NCI-H69 (cell line): Measurements from ENCODE around the gene TMPRSS9.

Experiments used
- DNase-seq: peaks from one replicate; lab custom pipeline; 2025; lab: John Stamatoyannopoulos, UW

Gene TMPRSS9

DNA sequence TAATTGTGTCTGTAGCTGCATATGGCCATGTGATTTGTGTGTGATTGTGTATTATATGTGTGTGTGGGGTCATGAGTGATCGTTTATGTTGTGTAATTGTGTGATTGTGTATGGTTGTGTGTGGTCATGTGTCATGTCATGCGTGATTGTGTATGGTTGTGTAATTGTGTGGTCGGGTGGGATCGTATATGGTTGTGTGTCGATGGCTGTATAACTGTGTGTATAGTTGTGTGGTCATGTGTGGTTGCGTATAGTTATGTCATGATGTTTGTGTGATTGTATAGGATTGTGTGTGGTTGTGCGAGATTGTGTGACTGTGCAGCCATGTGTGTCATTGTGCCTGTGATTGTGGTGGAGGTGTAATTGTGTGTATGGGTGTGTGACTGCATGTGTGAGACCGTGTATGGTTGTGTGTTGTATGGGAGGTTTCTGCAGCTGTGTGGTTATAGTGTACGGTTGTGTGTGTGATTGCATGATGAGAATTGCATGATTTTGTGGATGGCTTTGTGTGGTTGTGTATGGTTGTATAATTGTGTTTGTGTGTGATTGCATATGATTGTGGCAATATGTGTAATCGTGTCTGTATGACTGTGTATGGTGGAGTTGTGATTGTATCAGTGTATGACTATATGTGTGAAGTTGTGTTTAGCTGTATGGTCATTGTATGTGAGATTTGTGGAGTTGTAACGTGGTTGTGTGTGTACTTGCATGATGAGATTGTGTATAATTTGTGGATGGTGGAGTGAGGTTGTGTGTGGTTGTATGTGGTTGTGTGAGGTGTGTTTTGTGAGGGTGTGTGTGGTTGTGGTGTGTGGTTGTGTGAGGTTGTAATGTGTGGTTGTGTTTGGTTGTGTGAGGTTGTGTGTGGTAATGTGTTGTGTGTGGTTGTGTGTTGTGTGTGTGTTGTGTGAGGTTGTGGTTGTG lies 2.2 kb downstream of the TMPRSS9 start:
- no peak for DNase-seq

DNA sequence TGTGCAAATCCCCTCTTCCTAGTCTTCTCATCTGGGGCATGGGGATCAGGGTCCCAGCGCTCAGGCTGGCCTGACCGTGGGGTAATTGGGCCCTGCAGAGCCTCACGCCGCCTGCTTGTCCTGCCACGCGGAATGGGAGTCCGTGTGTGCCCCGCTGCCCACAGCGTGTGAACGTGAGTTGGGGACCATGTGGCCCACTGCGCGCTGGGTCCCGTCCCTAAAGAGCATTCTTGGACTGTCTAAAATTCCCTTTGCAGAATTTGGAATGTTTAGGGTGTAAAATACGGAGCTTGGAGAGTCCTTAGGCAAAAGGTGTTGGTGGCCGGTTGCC lies 2.9 kb downstream of the TMPRSS9 start:
- no peak for DNase-seq

DNA sequence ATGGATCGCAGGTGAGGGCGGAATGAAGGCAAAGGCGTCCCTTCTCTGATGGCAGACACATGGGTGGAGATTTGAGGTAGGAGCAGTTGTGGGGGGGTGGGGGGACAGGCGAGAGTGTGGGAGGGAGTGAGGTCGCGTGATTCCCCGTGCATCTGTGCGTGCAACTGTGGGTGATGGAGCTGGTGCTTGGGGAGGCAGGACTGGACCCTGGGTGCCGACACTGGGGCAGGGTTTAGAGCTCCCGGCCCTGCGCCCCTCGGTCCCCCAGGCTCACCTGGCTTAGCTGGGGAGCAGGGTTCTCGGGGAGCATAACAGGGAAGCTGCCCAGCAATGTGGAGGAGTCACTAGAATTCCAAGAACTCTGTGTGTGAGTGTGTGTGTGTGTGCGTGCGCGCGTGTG lies 3.4 kb downstream of the TMPRSS9 start:
- no peak for DNase-seq

DNA sequence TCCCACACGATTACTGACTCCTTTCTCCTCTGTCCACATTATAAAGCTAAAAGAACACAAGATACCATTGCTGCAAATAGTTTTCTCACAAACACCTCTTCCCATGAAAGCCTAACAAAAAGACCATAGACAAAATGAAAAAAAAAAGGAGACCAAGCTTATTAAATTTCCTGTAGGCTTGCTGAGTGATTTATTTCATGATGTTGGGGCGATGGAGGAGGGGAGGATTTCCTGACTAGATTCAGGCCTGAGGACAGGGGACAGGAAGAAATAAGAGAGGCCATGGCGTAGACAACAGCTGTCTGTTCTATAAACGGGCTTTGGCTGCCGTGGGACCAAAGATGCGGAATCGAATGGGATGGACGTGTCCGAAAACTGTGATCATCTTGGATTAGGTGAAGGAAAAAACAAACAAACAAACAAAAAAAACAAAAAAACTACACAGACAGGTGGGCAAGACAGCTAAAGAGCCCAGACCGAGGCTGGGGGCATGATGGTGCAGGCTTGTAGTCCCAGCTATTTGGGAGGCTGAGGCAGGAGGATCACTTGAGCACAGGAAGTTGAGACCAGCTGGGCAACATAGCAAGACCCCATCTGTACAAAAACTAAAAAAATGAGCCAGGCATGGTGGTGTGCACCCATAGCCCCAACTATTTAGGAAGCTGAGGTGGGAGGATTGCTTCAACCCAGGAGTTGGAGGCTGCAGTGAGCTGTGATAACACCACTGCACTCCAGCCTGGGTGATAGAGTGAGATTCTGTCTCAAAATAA lies 5.3 kb downstream of the TMPRSS9 start:
- DNase-seq: no peak

DNA sequence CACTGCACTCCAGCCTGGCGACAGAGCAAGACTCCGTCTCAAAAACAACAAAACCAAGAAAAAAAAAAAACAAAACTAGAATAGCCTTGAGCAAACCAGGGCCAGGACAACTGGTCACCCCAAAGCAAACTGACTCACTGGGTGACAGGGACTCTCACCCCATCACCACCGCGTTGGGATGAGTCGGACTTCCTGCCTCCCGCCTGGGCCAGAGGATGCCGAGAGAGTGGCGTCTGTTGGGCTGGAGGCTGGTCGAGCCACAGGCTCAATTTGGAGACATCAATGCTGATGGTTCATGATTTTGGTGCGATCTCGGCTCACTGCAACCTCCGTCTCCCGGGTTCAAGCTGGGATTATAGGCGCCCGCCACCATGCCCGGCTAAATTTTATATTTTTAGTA lies 11.6 kb downstream of the TMPRSS9 start:
- no peak for DNase-seq

DNA sequence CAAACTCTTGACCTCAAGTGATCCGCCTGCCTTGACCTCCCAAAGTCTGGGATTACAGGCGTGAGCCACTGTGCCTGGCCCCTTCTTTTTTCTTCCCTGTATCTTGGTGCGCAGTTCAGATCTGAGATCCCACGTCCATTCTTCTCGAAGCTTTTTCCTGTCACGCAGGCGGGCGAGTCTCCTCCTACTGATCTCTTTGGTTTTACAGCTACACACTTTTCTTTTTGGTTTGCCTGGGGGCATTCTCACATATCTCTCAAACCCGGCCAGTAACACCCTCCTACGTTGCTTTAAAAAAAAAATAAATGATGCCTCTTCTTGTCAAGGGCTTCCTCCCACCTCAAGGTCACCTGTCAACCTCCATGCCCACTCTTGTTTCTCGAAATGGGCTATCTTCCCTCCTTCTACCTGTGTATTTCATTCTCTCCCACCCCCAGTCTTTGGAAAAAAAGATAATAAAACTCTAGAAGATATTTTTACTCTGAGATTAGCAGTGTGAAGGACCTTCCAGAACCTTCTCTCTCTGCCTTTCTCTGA lies 12.1 kb downstream of the TMPRSS9 start:
- no peak for DNase-seq

DNA sequence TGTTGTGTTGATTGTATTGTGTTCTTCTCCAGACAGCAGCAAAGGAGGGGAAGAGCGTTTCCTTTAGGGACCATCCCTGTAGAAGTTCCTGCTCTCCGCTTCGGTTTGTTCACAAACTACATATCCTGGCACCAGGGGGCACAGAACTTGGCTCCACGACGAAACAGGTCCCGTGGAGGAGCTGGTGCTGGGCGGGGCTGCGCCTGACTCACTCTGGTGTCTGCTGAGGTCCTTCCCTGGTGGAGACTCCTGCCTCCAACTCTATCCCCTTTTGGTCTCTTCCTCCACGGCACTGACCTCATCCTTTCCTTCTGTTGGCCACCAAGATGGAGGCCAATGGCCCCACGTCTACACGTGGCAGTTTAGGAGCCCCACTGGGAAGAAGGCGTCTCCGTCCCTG lies 14.7 kb downstream of the TMPRSS9 start:
- no peak for DNase-seq

DNA sequence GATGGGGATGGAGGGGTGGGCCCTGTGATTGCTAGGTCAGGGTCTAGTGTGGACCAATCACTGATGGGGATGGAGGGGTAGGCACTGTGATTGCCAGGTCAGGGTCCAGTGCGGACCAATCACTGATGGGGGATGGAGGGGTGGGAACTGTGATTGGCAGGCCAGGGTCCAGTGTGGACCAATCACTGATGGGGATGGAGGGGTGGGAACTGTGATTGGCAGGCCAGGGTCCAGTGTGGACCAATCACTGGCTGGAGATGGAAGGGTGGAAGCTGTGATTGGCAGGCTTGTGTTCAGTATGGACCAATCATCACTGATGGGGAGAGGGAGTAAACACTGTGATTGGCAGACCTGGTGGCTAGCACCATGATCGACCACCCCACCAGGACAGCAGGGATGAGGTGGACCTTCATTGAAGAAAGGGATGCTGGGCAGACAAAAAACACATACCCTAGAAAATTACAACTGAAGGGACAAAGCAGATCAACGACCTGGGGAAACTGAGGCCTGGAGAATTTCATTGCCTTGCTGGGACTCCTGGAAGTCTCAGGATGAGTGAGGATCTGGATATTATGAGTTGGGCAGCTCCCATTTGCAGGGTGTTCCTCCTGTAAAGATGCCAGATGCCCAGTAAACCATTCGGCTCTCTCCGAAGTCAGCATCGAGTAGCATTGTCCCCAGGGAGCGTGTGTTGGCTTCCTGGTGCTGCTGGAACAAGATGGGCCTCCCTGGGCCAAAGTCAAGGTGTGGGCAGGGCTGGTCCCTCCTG lies 15.5 kb downstream of the TMPRSS9 start:
- no peak for DNase-seq

DNA sequence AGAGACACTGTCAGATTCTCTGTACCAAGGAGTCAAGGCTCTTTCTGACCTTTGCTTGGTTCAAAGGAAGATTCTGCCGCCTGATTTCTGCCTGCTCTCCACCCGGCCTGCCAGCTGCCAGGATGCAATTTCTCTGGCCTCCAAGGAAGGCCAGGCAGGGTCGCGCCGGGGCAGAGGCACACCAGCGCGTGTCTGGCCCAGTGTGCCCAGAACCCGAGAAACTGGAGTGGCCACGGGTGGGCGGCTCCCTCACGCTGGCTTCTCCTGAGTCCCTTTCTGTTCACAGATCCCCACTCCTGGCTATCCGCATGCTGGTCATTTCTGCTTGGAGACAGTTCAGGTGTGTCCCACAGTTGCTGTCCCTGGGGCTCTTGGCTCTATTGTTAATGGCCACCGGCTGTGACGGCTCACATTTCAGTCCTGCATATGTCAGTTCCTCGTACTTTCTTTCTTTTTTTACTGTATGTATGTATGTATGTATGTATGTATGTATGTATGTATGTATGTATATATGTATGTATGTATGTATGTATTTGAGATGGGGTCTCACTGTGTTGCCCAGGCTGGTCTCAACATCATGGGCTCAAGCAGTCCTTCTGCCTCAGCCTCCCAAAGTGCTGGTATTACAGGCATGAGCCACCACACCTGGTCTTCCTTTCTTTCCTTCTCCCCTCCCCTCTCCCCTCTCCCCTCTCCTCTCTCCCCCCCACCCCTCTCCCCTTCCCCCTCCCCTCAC lies 16.9 kb downstream of the TMPRSS9 start:
- peak; percentile 55 for DNase-seq

DNA sequence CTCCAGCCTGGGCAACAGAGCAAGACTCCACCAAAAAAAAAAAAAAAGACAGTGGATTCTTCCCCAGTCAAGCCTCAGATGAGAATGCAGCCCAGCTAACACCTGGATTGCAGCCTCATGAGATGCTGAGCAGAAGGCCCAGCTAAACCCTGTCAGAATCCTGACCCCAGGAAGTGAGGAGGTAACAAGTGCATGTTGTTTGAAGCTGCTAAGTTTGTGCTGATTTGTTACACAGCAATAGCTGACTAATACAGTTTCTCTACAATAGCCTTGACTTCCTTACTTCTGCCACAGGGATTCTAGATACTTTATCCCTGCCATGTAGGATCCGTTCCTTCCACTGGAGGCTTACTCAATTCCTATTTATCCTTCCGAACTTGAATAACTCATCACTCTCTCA lies 20.5 kb downstream of the TMPRSS9 start:
- DNase-seq: no peak

DNA sequence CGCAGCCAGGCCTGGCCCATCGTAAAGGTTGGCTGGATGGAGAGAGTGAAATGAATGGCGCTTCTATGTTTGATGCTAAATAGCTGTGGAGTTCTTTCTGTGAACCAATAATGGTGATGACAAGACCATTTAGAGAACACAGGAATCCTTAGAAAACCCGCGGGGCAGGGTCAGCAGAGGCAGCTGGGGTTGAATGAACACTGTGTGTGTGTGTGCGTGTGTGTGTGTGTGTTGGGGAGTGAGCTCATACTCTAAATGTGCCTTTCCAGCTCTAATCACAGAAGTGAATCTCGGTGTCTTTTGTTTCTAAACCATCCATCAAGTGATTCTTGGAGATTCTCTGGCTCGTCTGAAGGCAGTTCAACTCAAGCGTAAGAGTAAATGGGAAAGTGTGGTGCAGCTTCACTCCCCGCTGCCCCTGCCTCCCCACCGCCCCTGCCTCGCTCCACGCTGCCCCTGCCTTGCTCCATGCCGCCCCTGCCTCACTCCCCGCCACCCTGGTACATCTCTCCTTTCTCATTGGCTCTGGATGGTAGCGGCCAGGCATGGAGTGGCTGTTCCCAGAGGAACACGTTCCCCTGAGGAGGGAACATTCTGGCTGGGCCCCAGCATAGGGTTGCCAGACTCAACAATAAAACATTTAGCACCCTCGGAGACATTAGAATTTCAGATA lies 21.2 kb downstream of the TMPRSS9 start:
- DNase-seq: no peak

DNA sequence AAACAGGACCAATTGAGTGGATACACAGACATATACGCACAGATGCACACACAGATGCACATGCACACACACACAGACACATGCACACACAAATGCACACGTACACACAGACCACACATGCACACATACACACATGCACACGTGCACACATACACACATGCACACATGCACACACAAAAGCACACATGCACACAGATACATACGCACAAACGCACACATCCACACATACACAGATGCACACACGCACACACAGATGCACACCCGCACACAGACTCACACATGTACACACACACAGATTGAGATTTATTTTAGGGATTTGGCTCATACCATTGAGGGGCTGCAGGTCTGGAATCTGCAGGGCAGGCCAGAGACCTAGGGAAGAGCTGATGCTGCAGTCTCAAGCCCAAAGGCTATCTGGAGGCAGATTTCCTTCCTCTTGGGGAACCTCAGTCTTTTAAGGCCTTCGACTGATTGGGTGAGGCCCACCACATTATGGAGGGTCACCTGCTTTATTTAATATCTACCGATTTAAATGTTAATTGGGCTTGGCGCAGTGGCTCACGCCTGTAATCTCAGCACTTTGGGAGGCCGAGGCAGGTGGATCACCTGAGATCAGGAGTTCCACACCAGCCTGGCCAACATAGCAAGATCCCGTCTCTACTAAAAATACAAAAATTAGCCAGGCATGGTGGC lies 22.6 kb downstream of the TMPRSS9 start:
- no peak for DNase-seq

DNA sequence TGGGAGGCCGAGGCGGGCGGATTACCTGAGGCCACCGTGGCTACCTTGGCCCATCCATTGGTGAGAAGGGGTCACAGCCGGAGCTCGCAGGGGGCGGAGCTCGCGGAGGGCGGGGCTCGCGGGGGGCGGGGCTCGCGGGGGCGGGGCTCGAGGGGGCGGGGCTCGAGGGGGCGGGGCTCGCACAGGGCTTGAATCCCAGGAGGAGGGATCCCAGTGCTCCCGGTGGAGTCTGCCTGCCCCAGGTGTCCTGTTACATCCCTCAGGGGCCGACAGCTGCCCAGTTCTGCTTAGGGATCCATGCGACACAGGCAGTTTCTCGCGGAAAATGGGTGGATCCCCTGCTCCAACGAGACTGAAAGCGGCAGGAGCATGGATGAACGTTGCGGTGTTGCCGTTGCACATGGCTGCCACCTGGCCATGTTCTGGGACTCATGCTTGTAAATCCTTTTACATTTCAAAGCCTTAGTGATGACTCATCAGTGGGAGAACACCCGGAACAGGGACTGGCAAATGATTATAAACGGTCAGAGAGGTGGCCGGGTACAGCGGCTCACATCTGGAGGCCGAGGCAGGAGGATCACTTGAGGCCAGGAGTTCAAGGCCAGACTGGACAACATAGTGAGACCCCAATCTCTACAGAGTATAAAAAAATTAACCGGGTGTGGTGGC lies 25.1 kb downstream of the TMPRSS9 start:
- peak; percentile 85 for DNase-seq

DNA sequence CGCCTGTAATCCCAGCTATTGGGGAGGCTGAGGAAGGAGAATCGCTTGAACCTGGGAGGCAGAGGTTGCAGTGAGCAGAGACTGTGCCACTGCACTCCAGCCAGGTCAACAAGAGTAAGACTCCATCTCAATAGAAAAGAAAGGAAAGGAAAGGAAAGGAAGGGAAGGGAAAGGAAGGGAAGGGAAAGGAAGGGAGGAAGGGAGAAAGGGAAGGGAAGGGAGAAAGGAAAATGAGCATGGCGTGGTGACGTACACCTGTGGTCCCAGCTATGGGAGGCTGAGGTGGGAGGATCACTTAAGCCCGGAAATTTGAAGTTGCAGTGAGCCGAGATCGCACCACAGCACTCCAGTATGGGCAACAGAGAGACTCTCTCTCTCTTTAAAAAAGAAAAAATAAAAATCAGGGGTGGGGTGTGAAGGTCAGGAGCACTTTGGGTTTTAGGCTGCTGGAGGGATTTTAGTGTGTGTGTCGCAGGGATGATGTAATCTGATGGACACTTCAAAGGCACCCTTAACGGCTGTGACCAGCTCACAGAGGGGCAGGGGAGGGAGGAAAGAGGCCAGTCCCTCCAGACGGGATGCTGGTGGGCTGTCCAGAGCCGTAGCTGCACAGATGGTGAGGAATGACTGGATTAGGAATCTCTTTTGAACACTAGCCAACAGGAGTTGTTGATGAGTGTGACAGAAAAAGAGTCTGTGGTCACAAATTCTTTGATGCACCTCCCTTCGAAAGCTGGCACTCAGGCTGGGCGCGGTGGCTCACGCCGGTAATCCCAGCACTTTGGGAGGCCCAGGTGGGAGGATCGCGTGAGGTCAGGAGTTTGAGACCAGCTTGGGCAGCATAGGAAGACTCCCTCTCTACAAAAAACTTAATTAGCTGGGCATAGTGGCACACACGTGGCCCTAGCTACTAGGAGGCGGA lies 27.6 kb downstream of the TMPRSS9 start:
- DNase-seq: no peak

DNA sequence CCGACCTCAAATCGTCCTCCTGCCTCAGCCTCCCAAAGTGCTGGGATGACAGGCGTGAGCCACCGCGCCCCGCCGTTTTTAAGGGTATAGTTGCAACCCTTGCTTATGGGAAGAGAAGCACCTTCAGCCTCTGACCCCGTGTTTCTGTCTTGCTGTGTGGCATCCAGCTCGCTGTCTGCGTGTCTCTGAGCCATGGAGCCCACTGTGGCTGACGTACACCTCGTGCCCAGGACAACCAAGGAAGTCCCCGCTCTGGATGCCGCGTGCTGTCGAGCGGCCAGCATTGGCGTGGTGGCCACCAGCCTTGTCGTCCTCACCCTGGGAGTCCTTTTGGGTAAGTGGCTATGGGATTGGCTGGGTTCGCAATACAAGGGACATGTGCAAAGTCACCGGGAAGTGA lies 29.5 kb downstream of the TMPRSS9 start:
- DNase-seq: no peak

DNA sequence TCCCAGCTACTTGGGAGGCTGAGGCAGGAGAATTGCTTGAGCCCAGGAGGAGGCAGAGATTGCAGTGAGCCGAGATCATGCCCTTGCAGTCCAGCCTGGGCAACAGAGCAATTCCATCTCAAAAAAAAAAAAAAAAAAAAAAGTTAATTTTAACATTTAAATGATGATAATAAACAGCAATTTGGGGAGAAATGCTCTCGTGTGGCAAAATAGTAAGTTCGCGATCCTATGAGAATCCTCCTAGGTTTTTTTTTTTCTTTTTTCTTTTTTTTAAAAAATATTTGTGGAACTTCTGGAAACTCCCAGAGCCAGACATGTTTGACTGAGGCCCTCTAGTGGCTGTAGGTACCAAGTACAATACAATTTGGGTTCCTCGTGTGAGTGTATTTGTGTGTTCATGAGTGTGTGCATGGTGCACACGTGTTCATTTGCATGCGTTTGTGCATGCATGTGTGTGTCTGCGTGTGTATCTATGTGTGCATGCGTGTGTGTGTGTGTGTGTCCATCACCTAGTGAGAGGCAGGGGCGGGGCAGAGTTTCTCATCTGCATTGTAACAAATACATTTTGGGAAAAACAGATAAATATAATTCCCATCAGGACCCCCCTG lies 31.2 kb downstream of the TMPRSS9 start:
- DNase-seq: peak; percentile 79

DNA sequence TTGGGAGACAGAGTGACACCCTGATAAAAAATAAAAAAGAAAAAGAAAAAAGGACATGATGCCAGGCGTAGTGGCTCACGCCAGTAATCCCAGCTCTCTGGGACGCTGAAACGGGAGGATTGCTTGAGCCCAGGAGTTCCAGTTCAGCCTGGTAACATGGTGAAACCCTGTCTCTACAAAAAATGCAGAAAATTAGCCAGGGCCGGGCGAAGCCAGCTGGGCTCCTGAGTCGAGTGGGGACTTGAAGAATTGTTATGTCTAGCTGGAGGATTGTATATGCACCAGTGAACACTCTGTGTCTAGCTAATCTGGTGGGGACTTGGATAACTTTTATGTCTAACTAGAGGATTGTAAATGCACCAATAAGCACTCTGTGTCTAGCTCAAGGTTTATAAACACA lies 32.3 kb downstream of the TMPRSS9 start:
- DNase-seq: no peak

DNA sequence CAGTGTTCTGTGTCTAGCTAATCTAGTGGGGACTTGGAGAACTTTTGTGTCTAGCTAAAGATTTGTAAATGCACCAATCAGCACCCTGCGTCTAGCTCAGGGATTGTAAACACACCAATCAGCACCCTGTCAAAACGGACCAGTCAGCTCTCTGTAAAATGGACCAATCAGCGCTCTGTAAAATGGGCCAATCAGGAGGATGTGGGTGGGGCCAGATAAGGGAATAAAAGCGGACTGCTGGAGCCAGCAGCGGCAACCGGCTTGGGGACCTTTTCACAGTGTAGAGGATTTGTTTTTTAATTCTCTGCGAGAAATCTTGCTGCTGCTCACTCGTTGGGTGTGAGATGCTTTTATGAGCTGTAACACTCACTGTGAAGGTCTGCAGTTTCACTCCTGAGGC lies 32.8 kb downstream of the TMPRSS9 start:
- peak; percentile 34 for DNase-seq
